ENCODE results near the gene SNRNP35.
"Not testable (repeated sequence)": the region's sequence is repeated elsewhere in the genome, so short reads cannot be mapped to it uniquely, and the experiment has no call there.

The SNRNP35 gene

GRCh38 chr12:123450636-123451035 lies 7.3 kb upstream of the SNRNP35 start:
- Histone ChIP-seq H3K4me3 (ENCODE audit: low read length) (no peak overlapping the region), H3K9ac (ENCODE audit: low read length) (no peak overlapping the region), H3K4me2 (ENCODE audit: low read depth, low read length) (no peak overlapping the region), H3K27me3 (replicated peaks; ENCODE audit: insufficient read depth, low read length) (no peaks in the 10 kb centered on the region), H3K27ac (ENCODE audit: low read length) (no peak overlapping the region), H3K36me3 (replicated peaks; ENCODE audit: insufficient read depth, low read length) (no peaks in the 10 kb centered on the region), H3K4me1 (ENCODE audit: low read length) (no peaks in the 10 kb centered on the region), H3F3A (ENCODE audit: insufficient read depth, low read length) (no peaks in the 10 kb centered on the region), H4K20me1 (ENCODE audit: insufficient read depth, low read length) (no peaks in the 10 kb centered on the region), H2AFZ (ENCODE audit: low read length) (no peak overlapping the region), H3K9me3 (replicated peaks; ENCODE audit: insufficient read depth, low read length) (no peaks in the 10 kb centered on the region), H3K79me2 (ENCODE audit: low read length) (no peaks in the 10 kb centered on the region), H3K9me2 (replicated peaks; ENCODE audit: insufficient read depth, low read length) (no peaks in the 10 kb centered on the region)
- TF ChIP-seq, protein P1, sequence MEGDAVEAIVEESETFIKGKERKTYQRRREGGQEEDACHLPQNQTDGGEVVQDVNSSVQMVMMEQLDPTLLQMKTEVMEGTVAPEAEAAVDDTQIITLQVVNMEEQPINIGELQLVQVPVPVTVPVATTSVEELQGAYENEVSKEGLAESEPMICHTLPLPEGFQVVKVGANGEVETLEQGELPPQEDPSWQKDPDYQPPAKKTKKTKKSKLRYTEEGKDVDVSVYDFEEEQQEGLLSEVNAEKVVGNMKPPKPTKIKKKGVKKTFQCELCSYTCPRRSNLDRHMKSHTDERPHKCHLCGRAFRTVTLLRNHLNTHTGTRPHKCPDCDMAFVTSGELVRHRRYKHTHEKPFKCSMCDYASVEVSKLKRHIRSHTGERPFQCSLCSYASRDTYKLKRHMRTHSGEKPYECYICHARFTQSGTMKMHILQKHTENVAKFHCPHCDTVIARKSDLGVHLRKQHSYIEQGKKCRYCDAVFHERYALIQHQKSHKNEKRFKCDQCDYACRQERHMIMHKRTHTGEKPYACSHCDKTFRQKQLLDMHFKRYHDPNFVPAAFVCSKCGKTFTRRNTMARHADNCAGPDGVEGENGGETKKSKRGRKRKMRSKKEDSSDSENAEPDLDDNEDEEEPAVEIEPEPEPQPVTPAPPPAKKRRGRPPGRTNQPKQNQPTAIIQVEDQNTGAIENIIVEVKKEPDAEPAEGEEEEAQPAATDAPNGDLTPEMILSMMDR (IDR thresholded peaks at IDR 0.05; ENCODE audit: low read length) = no peak
- TF ChIP-seq EZH2phosphoT487 (IDR thresholded peaks at IDR 0.05; ENCODE audit: low read length) = no peak
- TF ChIP-seq EZH2 (optimal IDR thresholded peaks at IDR 0.05; ENCODE audit: low read depth, low read length) = no peak
- no peak for DNase-seq

GRCh38 chr12:123452276-123452550 lies 5.7 kb upstream of the SNRNP35 start:
- H3K4me1 ChIP-seq (ENCODE audit: low read length); DNase-seq; H3K9me2 ChIP-seq (replicated peaks; ENCODE audit: insufficient read depth, low read length); H3K4me3 ChIP-seq (ENCODE audit: low read length); H3K4me2 ChIP-seq (ENCODE audit: low read depth, low read length); H3K27ac ChIP-seq (ENCODE audit: low read length); H3K36me3 ChIP-seq (replicated peaks; ENCODE audit: insufficient read depth, low read length); H3F3A ChIP-seq (ENCODE audit: insufficient read depth, low read length); H4K20me1 ChIP-seq (ENCODE audit: insufficient read depth, low read length); H2AFZ ChIP-seq (ENCODE audit: low read length); H3K9me3 ChIP-seq (replicated peaks; ENCODE audit: insufficient read depth, low read length); H3K9ac ChIP-seq (ENCODE audit: low read length); H3K79me2 ChIP-seq (ENCODE audit: low read length); H3K27me3 ChIP-seq (replicated peaks; ENCODE audit: insufficient read depth, low read length): not testable (repeated sequence)

- no peak overlapping the region for H2AFZ ChIP-seq (ENCODE audit: low read length)
- no peak overlapping the region for H3K4me2 ChIP-seq (ENCODE audit: low read depth, low read length)
- no peak for DNase-seq
Observed at GRCh38 chr12:123453165-123453564, 4.8 kb upstream of the SNRNP35 start.

DNA sequence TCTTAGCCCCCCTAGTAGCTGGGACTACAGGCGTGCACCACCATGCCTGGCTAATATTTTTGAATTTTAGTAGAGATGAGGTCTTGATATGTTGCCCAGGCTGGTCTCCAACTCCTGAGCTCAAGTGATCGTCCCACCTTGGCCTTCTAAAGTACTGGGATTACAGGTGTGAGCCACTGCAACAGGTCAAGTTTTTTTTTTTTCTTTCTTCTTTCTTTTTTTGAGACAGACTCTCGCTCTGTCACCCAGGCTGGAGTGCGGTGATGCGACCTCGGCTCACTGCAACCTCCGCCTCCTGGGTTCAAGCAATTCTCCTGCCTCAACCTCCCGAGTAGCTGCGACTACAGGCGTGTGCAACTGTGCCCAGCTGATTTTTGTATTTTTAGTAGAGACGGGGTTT lies 5.2 kb downstream of the SNRNP35 start:
- H3K9ac ChIP-seq (ENCODE audit: low read length); H3K9me3 ChIP-seq (replicated peaks; ENCODE audit: insufficient read depth, low read length); H3K36me3 ChIP-seq (replicated peaks; ENCODE audit: insufficient read depth, low read length); H3K4me2 ChIP-seq (ENCODE audit: low read depth, low read length); H2AFZ ChIP-seq (ENCODE audit: low read length); H3K4me1 ChIP-seq (ENCODE audit: low read length); H3K9me2 ChIP-seq (replicated peaks; ENCODE audit: insufficient read depth, low read length); DNase-seq; H3K4me3 ChIP-seq (ENCODE audit: low read length); H4K20me1 ChIP-seq (ENCODE audit: insufficient read depth, low read length); H3K27ac ChIP-seq (ENCODE audit: low read length); H3K27me3 ChIP-seq (replicated peaks; ENCODE audit: insufficient read depth, low read length); H3F3A ChIP-seq (ENCODE audit: insufficient read depth, low read length): not testable (repeated sequence)
- peaks cover 15% of the 10 kb centered on the region for H3K79me2 ChIP-seq (ENCODE audit: low read length)

More at GRCh38 chr12:123453165-123453564, 4.8 kb upstream of the SNRNP35 start:
- no peak overlapping the region for H3K9ac ChIP-seq (ENCODE audit: low read length)
- no peaks in the 10 kb centered on the region for H3F3A ChIP-seq (ENCODE audit: insufficient read depth, low read length)
- TF ChIP-seq, protein P1 (IDR thresholded peaks at IDR 0.05; ENCODE audit: low read length) = no peak
- TF ChIP-seq EZH2phosphoT487 (IDR thresholded peaks at IDR 0.05; ENCODE audit: low read length) (no peak), EZH2 (optimal IDR thresholded peaks at IDR 0.05; ENCODE audit: low read depth, low read length) (no peak)
- H3K9me3 ChIP-seq (replicated peaks; ENCODE audit: insufficient read depth, low read length) = no peaks in the 10 kb centered on the region
- H3K27me3 ChIP-seq (replicated peaks; ENCODE audit: insufficient read depth, low read length) = no peaks in the 10 kb centered on the region
- no peak overlapping the region for H3K27ac ChIP-seq (ENCODE audit: low read length)
- no peaks in the 10 kb centered on the region for H4K20me1 ChIP-seq (ENCODE audit: insufficient read depth, low read length)
- no peak overlapping the region for H3K4me3 ChIP-seq (ENCODE audit: low read length)
- H3K4me1 ChIP-seq (ENCODE audit: low read length) = no peaks in the 10 kb centered on the region
- H3K79me2 ChIP-seq (ENCODE audit: low read length) = no peaks in the 10 kb centered on the region
- H3K9me2 ChIP-seq (replicated peaks; ENCODE audit: insufficient read depth, low read length) = no peaks in the 10 kb centered on the region
- no peaks in the 10 kb centered on the region for H3K36me3 ChIP-seq (replicated peaks; ENCODE audit: insufficient read depth, low read length)
